Breast epithelium (tissue), 4 donors: ENCODE data around the gene HACE1. TPM values are rescaled to one million over a fixed set of nuclear protein-coding genes. Genes with fewer than 3 reads are reported as not detected.
A peak's percentile ranks its signal among the peaks of the same experiment; 100 is the strongest.
"Not testable (repeated sequence)": the region's sequence is repeated elsewhere in the genome, so short reads cannot be mapped to it uniquely, and the experiment has no call there.

Experiments used
- DNase-seq, 2 donors: peaks; one replicate each; pipeline ENCODE4 v3.0.0-alpha.2; 2019; ENCODE audit warnings: low spot score in 2 of 2
- H3K27ac ChIP-seq, 2 donors: fragments of 200-600 bp; sonication (generic) in 1 of 2; one replicate each; pipeline ENCODE4 v1.5.1; 2016 to 2019; ENCODE audit warnings: mild to moderate bottlenecking in 1 of 2
- H3K27me3 ChIP-seq, 2 donors: fragments of 200-600 bp; sonication (generic) in 1 of 2; one replicate each; pipeline versions ENCODE4 v1.5.1 to v1.6.0; 2017 to 2019; ENCODE audit warnings: control low read depth in 1 of 2, mild to moderate bottlenecking in 1 of 2
- H3K36me3 ChIP-seq: fragments of 200-600 bp; one replicate; pipeline ENCODE4 v1.5.1; 2019
- H3K4me1 ChIP-seq, 2 donors: fragments of 200-600 bp; sonication (generic); one replicate each; pipeline ENCODE4 v1.5.1; 2016 to 2019; ENCODE audit warnings: control low read depth in 1 of 2
- H3K4me3 ChIP-seq, 3 donors: fragments of 200-600 bp; sonication (generic); 1 replicate in 2 of 3; 2 replicates in 1 of 3; pipeline ENCODE4 v1.5.1; 2016 to 2019; ENCODE audit warnings: mild to moderate bottlenecking in 3 of 3, moderate library complexity in 2 of 3
- H3K9me3 ChIP-seq, 2 donors: fragments of 200-600 bp; sonication (generic) in 1 of 2; one replicate each; pipeline ENCODE4 v1.5.1; 2016 to 2019; ENCODE audit warnings: control low read depth in 1 of 2
- CTCF ChIP-seq, 3 donors: fragments of 450-650 bp; IDR thresholded peaks; one replicate each; pipeline ENCODE4 v1.5.1; 2016 to 2017; ENCODE audit warnings: antibody characterized with exemption in 3 of 3, mild to moderate bottlenecking in 3 of 3, moderate library complexity in 3 of 3
- POLR2A ChIP-seq: fragments of 450-650 bp; IDR thresholded peaks from one replicate; pipeline ENCODE4 v1.6.1; 2016; ENCODE audit warnings: antibody characterized with exemption, mild to moderate bottlenecking, moderate library complexity
- POLR2AphosphoS5 ChIP-seq, 3 donors: sonication (generic); formaldehyde crosslinking; IDR thresholded peaks; one replicate each; pipeline ENCODE4 v1.6.1; 2017; ENCODE audit warnings: antibody characterized with exemption in 3 of 3
- intact Hi-C: fragments of 100-400 bp; cut with DNase I; formaldehyde crosslinking; loops from one replicate; pipeline ENCODE4 v1.15.1; 2023; ENCODE audit warnings: low total_unique reads
- total RNA-seq, 3 donors: library from RNA; depleted of rRNA; stranded (reverse); fragments of >200 nt; gene quantifications; one replicate each; pipeline ENCODE4 v1.1.0, GENCODE V29; 2016

HACE1 gene
- total RNA-seq, 3 donors from 2014 or later, result 20.2 to 33.4 (median 27.2) TPM

GRCh38 chr6:104881964-104882668, 22.4 kb upstream of the HACE1 start:
- peaks cover 0 to 12% of the 10 kb centered on the region in 2 donors for H3K27me3 ChIP-seq
- no peaks in the 10 kb centered on the region for H3K36me3 ChIP-seq
- intact Hi-C loops, result no loop called here
- no peak overlapping the region for H3K4me3 ChIP-seq
- no peaks in the 10 kb centered on the region for H3K9me3 ChIP-seq
- TF ChIP-seq POLR2AphosphoS5 (IDR thresholded peaks at IDR 0.05) (no peak), CTCF (IDR thresholded peaks at IDR 0.05) (no peak), POLR2A (no peak)
- no peak for DNase-seq
- H3K27ac ChIP-seq, result no peak overlapping the region
- no peaks in the 10 kb centered on the region for H3K4me1 ChIP-seq

GRCh38 chr6:104862456-104862855, 2.7 kb upstream of the HACE1 start:
- H3K9me3 ChIP-seq, result no peaks in the 10 kb centered on the region
- no peaks in the 10 kb centered on the region for H3K4me1 ChIP-seq
- intact Hi-C loops, result no loop called here
- no peaks in the 10 kb centered on the region for H3K27me3 ChIP-seq
- no peak overlapping the region for H3K27ac ChIP-seq
- TF ChIP-seq POLR2A, result no peak
- H3K4me3 ChIP-seq, result no peak overlapping the region
- no peak for DNase-seq
- H3K36me3 ChIP-seq, result no peaks in the 10 kb centered on the region

- Histone ChIP-seq H3K9me3 (no peaks in the 10 kb centered on the region), H3K27me3 (no peaks in the 10 kb centered on the region), H3K27ac (peak overlapping the region; percentile 73 to 83), H3K4me3 (peak overlapping the region; percentile 66 to 94 (median 73)), H3K36me3 (no peaks in the 10 kb centered on the region), H3K4me1 (no peaks in the 10 kb centered on the region)
- intact Hi-C loops, result no loop called here
- TF ChIP-seq POLR2A, result no peak
- TF ChIP-seq POLR2AphosphoS5 (IDR thresholded peaks at IDR 0.05), result no peak
- no peak for TF ChIP-seq CTCF (IDR thresholded peaks at IDR 0.05)
- DNase-seq, result no peak
These were observed 502 bp upstream of the HACE1 start for GRCh38 chr6:104860221-104860620.

GRCh38 chr6:104858642-104859041, 1.1 kb downstream of the HACE1 start:
- H3K27me3 ChIP-seq, result no peaks in the 10 kb centered on the region
- H3K4me3 ChIP-seq, result peak overlapping the region; percentile 66 to 94 (median 73)
- H3K27ac ChIP-seq, result no peak overlapping the region
- H3K36me3 ChIP-seq, result no peaks in the 10 kb centered on the region
- TF ChIP-seq POLR2A (no peak), POLR2AphosphoS5 (IDR thresholded peaks at IDR 0.05) (no peak), CTCF (IDR thresholded peaks at IDR 0.05) (no peak)
- intact Hi-C loops, result no loop called here
- H3K9me3 ChIP-seq, result no peaks in the 10 kb centered on the region
- DNase-seq, result no peak
- no peaks in the 10 kb centered on the region for H3K4me1 ChIP-seq

- intact Hi-C loops, result no loop called here
- H3K27ac ChIP-seq, result no peak overlapping the region
- TF ChIP-seq CTCF (IDR thresholded peaks at IDR 0.05) (no peak), POLR2AphosphoS5 (IDR thresholded peaks at IDR 0.05) (no peak), POLR2A (no peak)
These were observed 4.2 kb downstream of the HACE1 start for GRCh38 chr6:104855507-104855906.

GRCh38 chr6:104847721-104848120, 12.0 kb downstream of the HACE1 start:
- intact Hi-C loops, H3K36me3 ChIP-seq, H3K27me3 ChIP-seq, DNase-seq, H3K27ac ChIP-seq, H3K9me3 ChIP-seq, H3K4me3 ChIP-seq, H3K4me1 ChIP-seq: not testable (repeated sequence)

More at GRCh38 chr6:104855507-104855906, 4.2 kb downstream of the HACE1 start:
- Histone ChIP-seq H3K4me3 (no peak overlapping the region), H3K36me3 (peaks cover under 1% of the 10 kb centered on the region), H3K27me3 (no peaks in the 10 kb centered on the region), H3K4me1 (no peaks in the 10 kb centered on the region), H3K9me3 (no peaks in the 10 kb centered on the region)
- no peak for DNase-seq
